Endothelial cell of umbilical vein (primary cell): ENCODE results near the gene SRGAP3.

Experiments
- EZH2 ChIP-seq: IDR thresholded peaks from 2 replicates; pipeline ENCODE4 v1.6.1; 2012; ENCODE audit warnings: borderline replicate concordance, low read depth, mild to moderate bottlenecking, moderate library complexity, low read length, inconsistent platforms; ENCODE audit not compliant: severe bottlenecking
- MYC ChIP-seq: IDR thresholded peaks from one replicate; pipeline ENCODE4 v1.6.1; 2011; ENCODE audit warnings: mild to moderate bottlenecking, low read depth, low read length
- POLR2A ChIP-seq: IDR thresholded peaks from 2 replicates; pipeline ENCODE4 v1.6.1; 2012; ENCODE audit warnings: low read depth, mild to moderate bottlenecking, control low read depth, low read length
- POLR2AphosphoS5 ChIP-seq: IDR thresholded peaks from 2 replicates; pipeline ENCODE4 v1.6.1; 2012; ENCODE audit warnings: low read depth, mild to moderate bottlenecking, control low read depth, low read length, moderate library complexity; ENCODE audit not compliant: insufficient read depth
- TF ChIP-seq, protein P1 (sequence below), 2 donors: IDR thresholded peaks; 1 replicate in 1 of 2; 2 replicates in 1 of 2; pipeline ENCODE4 v1.5.1; 2011; ENCODE audit warnings: low read length in 2 of 2, mild to moderate bottlenecking in 2 of 2, moderate library complexity in 2 of 2, control low read depth in 1 of 2, inconsistent platforms in 1 of 2, low read depth in 1 of 2; ENCODE audit not compliant: insufficient read depth in 1 of 2; ENCODE audit errors: extremely low read depth in 1 of 2

DNA sequence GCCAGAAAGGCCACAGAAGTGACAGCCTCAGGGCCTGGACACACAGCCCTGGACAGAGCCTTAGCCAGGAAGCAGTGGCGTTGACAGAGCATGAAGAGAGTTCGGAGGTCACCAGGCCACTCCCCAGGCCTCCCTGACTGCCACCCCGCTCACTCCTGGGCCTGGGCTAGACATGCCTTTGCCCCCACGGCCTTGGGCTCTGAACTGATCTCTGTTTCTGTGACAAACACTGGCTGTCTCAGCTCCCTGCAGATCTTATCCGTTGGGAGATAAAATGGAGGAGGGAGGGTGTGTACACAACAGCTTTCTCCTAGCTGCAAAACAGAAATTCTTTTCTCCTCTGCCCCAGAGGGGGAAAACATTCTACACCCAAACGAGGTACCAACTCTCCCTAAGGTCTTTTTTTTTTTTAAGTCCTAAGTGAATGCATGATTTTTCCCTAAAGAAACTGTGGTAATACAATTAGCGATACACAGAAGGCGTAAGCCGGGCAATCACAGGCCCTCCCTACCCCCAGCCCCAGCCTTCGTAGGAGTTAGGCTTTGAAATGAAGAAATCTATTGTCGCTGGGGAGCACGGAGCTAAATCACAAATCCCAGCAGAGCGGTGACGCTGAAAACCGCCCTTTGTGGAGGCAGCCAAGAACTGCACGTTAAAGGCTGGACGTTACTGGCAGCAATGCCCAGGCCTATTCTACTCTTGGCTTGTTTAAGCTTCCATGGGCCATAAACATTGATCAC is 45.0 kb downstream of the SRGAP3 start:
- TF ChIP-seq, protein P1, sequence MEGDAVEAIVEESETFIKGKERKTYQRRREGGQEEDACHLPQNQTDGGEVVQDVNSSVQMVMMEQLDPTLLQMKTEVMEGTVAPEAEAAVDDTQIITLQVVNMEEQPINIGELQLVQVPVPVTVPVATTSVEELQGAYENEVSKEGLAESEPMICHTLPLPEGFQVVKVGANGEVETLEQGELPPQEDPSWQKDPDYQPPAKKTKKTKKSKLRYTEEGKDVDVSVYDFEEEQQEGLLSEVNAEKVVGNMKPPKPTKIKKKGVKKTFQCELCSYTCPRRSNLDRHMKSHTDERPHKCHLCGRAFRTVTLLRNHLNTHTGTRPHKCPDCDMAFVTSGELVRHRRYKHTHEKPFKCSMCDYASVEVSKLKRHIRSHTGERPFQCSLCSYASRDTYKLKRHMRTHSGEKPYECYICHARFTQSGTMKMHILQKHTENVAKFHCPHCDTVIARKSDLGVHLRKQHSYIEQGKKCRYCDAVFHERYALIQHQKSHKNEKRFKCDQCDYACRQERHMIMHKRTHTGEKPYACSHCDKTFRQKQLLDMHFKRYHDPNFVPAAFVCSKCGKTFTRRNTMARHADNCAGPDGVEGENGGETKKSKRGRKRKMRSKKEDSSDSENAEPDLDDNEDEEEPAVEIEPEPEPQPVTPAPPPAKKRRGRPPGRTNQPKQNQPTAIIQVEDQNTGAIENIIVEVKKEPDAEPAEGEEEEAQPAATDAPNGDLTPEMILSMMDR (IDR thresholded peaks at IDR 0.05; ENCODE audit: extremely low read depth in 1 of 2, insufficient read depth in 1 of 2, low read depth in 1 of 2, low read length in 2 of 2), result no peak
- TF ChIP-seq POLR2A (no peak), POLR2AphosphoS5 (no peak), EZH2 (no peak), MYC (no peak)
